Erythroblast (primary cell): ENCODE results near the gene GCC1.
"Not testable (repeated sequence)": the region's sequence is repeated elsewhere in the genome, so short reads cannot be mapped to it uniquely, and the experiment has no call there.

Source experiments
- GATA1 ChIP-seq: IDR thresholded peaks from 2 replicates; pipeline ENCODE4 v1.6.1; 2011; ENCODE audit warnings: low read depth, mild to moderate bottlenecking, control low read depth, low read length, moderate library complexity
- POLR2A ChIP-seq: IDR thresholded peaks from 2 replicates; pipeline ENCODE4 v1.6.1; 2011; ENCODE audit warnings: mild to moderate bottlenecking, low read length

- TF ChIP-seq GATA1, POLR2A: not testable (repeated sequence)
These were observed 17.4 kb downstream of the GCC1 start for GRCh38 chr7:127568034-127568433.
